K562 (cell line): ENCODE results near the gene OPA3. TPM values are rescaled to one million over a fixed set of nuclear protein-coding genes. Genes with fewer than 3 reads are reported as not detected.
A peak's percentile ranks its signal among the peaks of the same experiment; 100 is the strongest.

Experiments used
- CLOCK ChIP-seq: fragments of 250-450 bp; sonication (Bioruptor Pico); IDR thresholded peaks from 2 replicates; pipeline ENCODE4 v1.4.0; 2020; ENCODE audit warnings: mild to moderate bottlenecking, moderate library complexity, borderline replicate concordance
- ETS2 ChIP-seq: IDR thresholded peaks from 2 replicates; pipeline ENCODE4 v1.6.1; 2016; ENCODE audit warnings: borderline replicate concordance, missing genetic modification characterization, mild to moderate bottlenecking, moderate library complexity, missing compliant biosample characterization; ENCODE audit not compliant: poor library complexity, severe bottlenecking
- FIP1L1 ChIP-seq: fragments of 200-400 bp; formaldehyde crosslinking; IDR thresholded peaks from 2 replicates; pipeline ENCODE4 v1.6.1; 2018; ENCODE audit warnings: mild to moderate bottlenecking, low read depth, low read length; ENCODE audit not compliant: poor library complexity, severe bottlenecking
- HINFP ChIP-seq: fragments of 450-650 bp; conservative IDR thresholded peaks from 2 replicates; pipeline ENCODE4 v1.6.1; 2016; ENCODE audit warnings: missing genetic modification characterization, low read depth, mild to moderate bottlenecking, control low read depth, missing compliant biosample characterization
- IRF2 ChIP-seq: sonication (generic); formaldehyde crosslinking; IDR thresholded peaks from 2 replicates; pipeline ENCODE4 v1.8.1; 2022; ENCODE audit warnings: mild to moderate bottlenecking, missing genetic modification reagents
- MECOM ChIP-seq: fragments of 250-450 bp; sonication (Bioruptor Pico); IDR thresholded peaks from 2 replicates; pipeline ENCODE4 v1.8.0; 2022; ENCODE audit warnings: inconsistent platforms
- MTF1 ChIP-seq: fragments of 250-450 bp; sonication (Bioruptor Pico); IDR thresholded peaks from 2 replicates; pipeline ENCODE4 v1.9.0; 2021; ENCODE audit warnings: moderate library complexity, mild to moderate bottlenecking, inconsistent platforms, borderline replicate concordance
- SOX6 ChIP-seq: fragments of 450-650 bp; IDR thresholded peaks from 2 replicates; pipeline ENCODE4 v1.6.1; 2014; ENCODE audit warnings: mild to moderate bottlenecking
- SREBF1 ChIP-seq: fragments of 150-350 bp; IDR thresholded peaks from 2 replicates; pipeline ENCODE4 v1.6.1; 2014; ENCODE audit warnings: antibody characterized with exemption, low read depth, low read length, borderline replicate concordance
- USF1 ChIP-seq: sonication (generic); formaldehyde crosslinking; IDR thresholded peaks from 2 replicates; pipeline ENCODE4 v1.9.0; 2022; ENCODE audit warnings: mild to moderate bottlenecking, missing genetic modification reagents
- ZBTB49 ChIP-seq: sonication (generic); formaldehyde crosslinking; IDR thresholded peaks from 2 replicates; pipeline ENCODE4 v1.8.0; 2022; ENCODE audit warnings: missing genetic modification reagents, mild to moderate bottlenecking, borderline replicate concordance
- ZFP1 ChIP-seq: fragments of 450-650 bp; formaldehyde crosslinking; IDR thresholded peaks from 2 replicates; pipeline ENCODE4 v1.4.0; 2020; ENCODE audit warnings: mild to moderate bottlenecking, mixed read lengths
- ZNF347 ChIP-seq: fragments of 450-650 bp; formaldehyde crosslinking; IDR thresholded peaks from 2 replicates; pipeline ENCODE4 v1.4.0; 2020; ENCODE audit warnings: low read depth, mild to moderate bottlenecking, moderate library complexity
- ZNF561 ChIP-seq: fragments of 450-650 bp; formaldehyde crosslinking; conservative IDR thresholded peaks from 2 replicates; pipeline ENCODE4 v1.4.0; 2020; ENCODE audit warnings: mild to moderate bottlenecking, moderate library complexity
- ZNF696 ChIP-seq: fragments of 250-450 bp; sonication (Bioruptor Pico); conservative IDR thresholded peaks from 2 replicates; pipeline ENCODE4 v1.4.0; 2020; ENCODE audit warnings: mild to moderate bottlenecking, moderate library complexity
- ZNF740 ChIP-seq, 3 experiments: fragments of 200-800 bp in 1 of 3; sonication (Bioruptor generic) in 1 of 3; sonication (generic) in 1 of 3; formaldehyde crosslinking in 1 of 3; IDR thresholded peaks; 2 replicates each; pipeline versions ENCODE4 v1.6.1 to v1.8.0; 2016 to 2022; ENCODE audit warnings: mild to moderate bottlenecking in 2 of 3, missing compliant biosample characterization in 2 of 3, missing genetic modification characterization in 2 of 3, missing genetic modification reagents in 1 of 3
- polyA plus RNA-seq, 8 experiments: library from polyadenylated mRNA; depleted of rRNA in 4 of 8; stranded (reverse) in 5 of 8; unstranded in 3 of 8; fragments of >200 nt; fragmentation: Nextera tagmentation in 2 of 8; fragmentation: Illumina TruSeq in 1 of 8; extraction: Ambion mirVana in 2 of 8; extraction: Trizol in 1 of 8; gene quantifications; 2 replicates each; pipeline versions ENCODE4 v1.2.1 to v1.2.3, GENCODE V29; 2011 to 2014; ENCODE audit warnings: inconsistent platforms in 1 of 8, missing spikeins in 1 of 8
- total RNA-seq, 7 experiments: library from RNA; depleted of rRNA in 6 of 7; stranded (reverse); fragments of >200 nt in 6 of 7; fragmentation: Illumina TruSeq in 2 of 7; extraction: Trizol in 2 of 7; gene quantifications; 2 replicates each; pipeline versions ENCODE4 v1.2.1 to v1.2.3, GENCODE V29; 2011 to 2021; ENCODE audit warnings: low replicate concordance in 1 of 7

OPA3 gene
- total and polyA plus RNA-seq, 9 of the 15 experiments (the other 6 are each of a cell fraction or from before 2014, with no cell fraction given), result 1.4 to 18.8 (median 9.0) TPM

GRCh38 chr19:45615795-45616703 is 31.4 kb upstream of the OPA3 start (continued):
- TF ChIP-seq FIP1L1, result no peak
- TF ChIP-seq USF1, result peak; percentile 77
- TF ChIP-seq SREBF1, result no peak
- TF ChIP-seq MECOM (CRISPR knock-in tag), result no peak
- TF ChIP-seq HINFP (tag), result no peak
- no peak for TF ChIP-seq IRF2 (CRISPR knock-in tag)
- TF ChIP-seq ZNF696, result no peak
- TF ChIP-seq ZNF740 (CRISPR knock-in tag; IDR thresholded peaks at IDR 0.05), result 0 out of 2 replicates have a peak, but pooled peaks have one; percentile 65
- TF ChIP-seq ZNF740 (tag; IDR thresholded peaks at IDR 0.05), result no peak
- no peak for TF ChIP-seq ZBTB49 (CRISPR knock-in tag)
- TF ChIP-seq ETS2 (tag), result no peak
- TF ChIP-seq CLOCK, result no peak
- no peak for TF ChIP-seq ZFP1 (CRISPR knock-in tag)
- TF ChIP-seq ZNF347, result no peak
- peak; percentile 88 for TF ChIP-seq SOX6
- TF ChIP-seq ZNF561 (CRISPR knock-in tag), result no peak
- TF ChIP-seq MTF1, result no peak
